IMR-90 (cell line): ENCODE results near the gene STRA8. TPM values are rescaled to one million over a fixed set of nuclear protein-coding genes. Genes with fewer than 3 reads are reported as not detected.

Source experiments
- ATAC-seq: fragments of 200-7000 bp; cut with Tn5 transposase; 2 replicates; pipeline ENCODE4 v1.9.1; 2020; ENCODE audit warnings: low read depth, mild to moderate bottlenecking, moderate library complexity
- BruUV-seq: library from RNA; stranded (reverse); fragments of 400-500 nt; replicated peaks from 2 replicates; lab custom pipeline; 2021; lab: Mats Ljungman, UMichigan
- CTCF ChIA-PET: fragments of 300-600 bp; formaldehyde crosslinking; extraction: SDS; loops from one replicate; lab custom pipeline; 2021; ENCODE audit warnings: antibody characterized with exemption; lab: Yijun Ruan, JAX
- POLR2A ChIA-PET: fragments of 300-600 bp; sonication (Branson Sonifier 250); formaldehyde crosslinking; loops from one replicate; lab custom pipeline; 2022; ENCODE audit warnings: antibody characterized with exemption; ENCODE audit not compliant: unreplicated experiment; lab: Charles Lee
- DNase-seq: peaks from one replicate; pipeline ENCODE4 v3.0.0; 2013
- H2AFZ ChIP-seq: replicated peaks from 2 replicates; pipeline ENCODE3; 2013; ENCODE audit warnings: low read length, mild to moderate bottlenecking; ENCODE audit not compliant: poor library complexity
- H2AK5ac ChIP-seq: 2 replicates; pipeline ENCODE4 v1.6.1; 2013; ENCODE audit warnings: low read depth, low read length, inconsistent platforms
- H2AK9ac ChIP-seq: replicated peaks from 2 replicates; pipeline ENCODE3; 2013; ENCODE audit warnings: mild to moderate bottlenecking, low read depth, low read length, moderate library complexity; ENCODE audit not compliant: poor library complexity
- H2BK120ac ChIP-seq: 2 replicates; pipeline ENCODE4 v1.6.1; 2013; ENCODE audit warnings: low read depth, low read length, inconsistent platforms
- H2BK15ac ChIP-seq: 3 replicates; pipeline ENCODE4 v1.6.1; 2013; ENCODE audit warnings: low read depth, low read length, inconsistent platforms
- H2BK20ac ChIP-seq: 2 replicates; pipeline ENCODE4 v1.6.1; 2013; ENCODE audit warnings: low read depth, mild to moderate bottlenecking, inconsistent platforms, low read length, moderate library complexity
- H2BK5ac ChIP-seq: 2 replicates; pipeline ENCODE4 v1.6.1; 2013; ENCODE audit warnings: mild to moderate bottlenecking, low read depth, low read length, inconsistent platforms; ENCODE audit not compliant: poor library complexity, severe bottlenecking
- H3K14ac ChIP-seq: replicated peaks from 2 replicates; pipeline ENCODE4 v1.6.1; 2013; ENCODE audit warnings: low read depth, low read length, inconsistent platforms
- H3K18ac ChIP-seq: 2 replicates; pipeline ENCODE4 v1.6.1; 2013; ENCODE audit warnings: low read depth, low read length, control low read depth
- H3K23ac ChIP-seq: 2 replicates; pipeline ENCODE4 v1.6.1; 2013; ENCODE audit warnings: low read depth, low read length, inconsistent platforms
- H3K27ac ChIP-seq: 2 replicates; pipeline ENCODE4 v1.5.1; 2013; ENCODE audit warnings: mild to moderate bottlenecking, control low read depth, low read length; ENCODE audit not compliant: insufficient read depth
- H3K27me3 ChIP-seq: 2 replicates; pipeline ENCODE4 v1.6.1; 2013; ENCODE audit warnings: low read length; ENCODE audit not compliant: control insufficient read depth, insufficient read depth
- H3K36me3 ChIP-seq: 2 replicates; pipeline ENCODE4 v1.6.1; 2013; ENCODE audit warnings: low read length, mixed read lengths; ENCODE audit not compliant: control insufficient read depth, insufficient read depth
- H3K4ac ChIP-seq: 2 replicates; pipeline ENCODE4 v1.6.1; 2013; ENCODE audit warnings: low read depth, low read length, inconsistent platforms
- H3K4me1 ChIP-seq: 2 replicates; pipeline ENCODE4 v1.6.1; 2013; ENCODE audit warnings: low read length, mixed read lengths; ENCODE audit not compliant: control insufficient read depth, insufficient read depth
- H3K4me2 ChIP-seq: 2 replicates; pipeline ENCODE4 v1.6.1; 2013; ENCODE audit warnings: low read depth, mild to moderate bottlenecking, control low read depth, low read length, moderate library complexity
- H3K4me3 ChIP-seq: 2 replicates; pipeline ENCODE4 v1.5.1; 2013; ENCODE audit warnings: low read depth, mild to moderate bottlenecking, control low read depth, low read length, moderate library complexity; ENCODE audit not compliant: insufficient read depth
- H3K56ac ChIP-seq: 2 replicates; pipeline ENCODE4 v1.6.1; 2013; ENCODE audit warnings: low read length, inconsistent platforms; ENCODE audit not compliant: insufficient read depth; ENCODE audit errors: extremely low read depth
- H3K79me1 ChIP-seq, 2 experiments: 2 replicates each; pipeline ENCODE4 v1.6.1; 2013; ENCODE audit warnings: low read length in 2 of 2, inconsistent platforms in 1 of 2, low read depth in 1 of 2
- H3K9ac ChIP-seq: 2 replicates; pipeline ENCODE4 v1.6.1; 2013; ENCODE audit warnings: low read depth, low read length, control low read depth
- H3K9me1 ChIP-seq: 2 replicates; pipeline ENCODE4 v1.6.1; 2013; ENCODE audit warnings: low read length, inconsistent platforms; ENCODE audit not compliant: insufficient read depth
- H3K9me3 ChIP-seq: 2 replicates; pipeline ENCODE4 v1.6.1; 2013; ENCODE audit warnings: low read length; ENCODE audit not compliant: control insufficient read depth, insufficient read depth
- H4K20me1 ChIP-seq: 2 replicates; pipeline ENCODE4 v1.6.1; 2013; ENCODE audit warnings: low read length, inconsistent platforms; ENCODE audit not compliant: insufficient read depth
- H4K5ac ChIP-seq: 2 replicates; pipeline ENCODE4 v1.6.1; 2013; ENCODE audit warnings: mild to moderate bottlenecking, low read depth, low read length, control low read depth
- H4K8ac ChIP-seq, 2 experiments: 2 replicates each; pipeline ENCODE4 v1.6.1; 2013; ENCODE audit warnings: low read depth in 2 of 2, low read length in 2 of 2, control low read depth in 1 of 2, inconsistent platforms in 1 of 2
- H4K91ac ChIP-seq: 2 replicates; pipeline ENCODE4 v1.6.1; 2013; ENCODE audit warnings: low read depth, low read length, inconsistent platforms; ENCODE audit not compliant: insufficient read depth
- CHD1 ChIP-seq: IDR thresholded peaks from 2 replicates; pipeline ENCODE4 v1.6.1; 2012; ENCODE audit warnings: low read depth, low read length, improper control_type of control experiment
- ELK1 ChIP-seq: fragments of 150-350 bp; IDR thresholded peaks from 2 replicates; pipeline ENCODE4 v1.6.1; 2016; ENCODE audit warnings: low read depth, mild to moderate bottlenecking, low read length, moderate library complexity, borderline replicate concordance
- WGBS, 2 experiments: methylation state at CpG; one replicate each; pipeline versions ENCODE4 v1.1.5 to v1.1.7; 2013; ENCODE audit warnings: missing lambda C conversion rate in 2 of 2; ENCODE audit not compliant: insufficient read length in 1 of 2; ENCODE audit errors: extremely low coverage in 2 of 2; 5-methylcytosine and 5-hydroxymethylcytosine counted together
- dilution Hi-C: fragments of 300-500 bp; cut with HindIII; formaldehyde crosslinking; loops from one replicate; pipeline ENCODE4 v1.14.3; 2018; ENCODE audit warnings: low sequenced_read_pairs; ENCODE audit not compliant: unreplicated experiment
- in situ Hi-C: fragments of 300-500 bp; cut with MboI; formaldehyde crosslinking; loops from 3 replicates; pipeline ENCODE4 v1.14.3; 2019; ENCODE audit warnings: low sequenced_read_pairs, inconsistent platforms, mixed read lengths
- intact Hi-C: fragments of 100-400 bp; cut with micrococcal nuclease; formaldehyde crosslinking; loops from 2 replicates; pipeline ENCODE4 v1.10.0; 2022
- polyA plus RNA-seq, 3 experiments: library from polyadenylated mRNA; depleted of rRNA; stranded (reverse); fragments of >200 nt; gene quantifications; 2 replicates each; pipeline ENCODE4 v1.2.3, GENCODE V29; 2012; ENCODE audit warnings: low replicate concordance in 1 of 3
- total RNA-seq: library from RNA; depleted of rRNA; stranded (reverse); fragments of >200 nt; gene quantifications from 2 replicates; pipeline ENCODE4 v1.2.3, GENCODE V29; 2012

The STRA8 gene
- total and polyA plus RNA-seq, 2 of the 4 experiments (the other 2 are of a cell fraction) = not detected

DNA sequence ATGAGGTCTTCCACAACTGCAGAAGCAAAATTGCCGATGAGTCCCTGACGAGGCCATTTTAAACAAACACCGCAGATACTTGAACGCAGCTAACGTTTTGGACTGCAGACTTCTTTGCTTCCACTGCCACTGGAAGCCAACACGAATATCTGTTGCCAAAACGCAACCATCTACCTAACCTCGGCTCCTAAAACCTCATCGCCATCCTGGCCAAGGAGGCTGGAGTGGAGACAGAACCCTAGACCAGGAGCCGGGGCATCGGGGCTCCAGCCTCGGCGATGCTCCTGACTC, 22.8 kb upstream of the STRA8 start:
- no peak overlapping the region for H3K18ac ChIP-seq
- DNase-seq (no peak), ATAC-seq (peak; percentile 16)
- ChIA-PET CTCF (no interaction called here), POLR2A (no interaction called here)
- H4K20me1 ChIP-seq = no peaks in the 10 kb centered on the region
- peaks cover 4 to 29% of the 10 kb centered on the region in 2 experiments; a peak in 3 of 4 replicates for H3K79me1 ChIP-seq
- H3K4ac ChIP-seq = peak overlapping the region; percentile 42
- H2BK15ac ChIP-seq = no peak overlapping the region
- H3K27ac ChIP-seq = peak overlapping the region; percentile 80
- H2BK20ac ChIP-seq = no peak overlapping the region
- H3K27me3 ChIP-seq = no peaks in the 10 kb centered on the region
- peak overlapping the region; percentile 77 for H2AK9ac ChIP-seq
- H4K8ac ChIP-seq = peak overlapping the region in 1 of 2 experiments; percentile 1; a peak in 1 of 4 replicates
- dilution Hi-C loops (no loop called here), intact Hi-C loops (loop anchor here (1.0 to 5.0 kb wide), 3 partner anchors 41 to 301 kb away; partner anchors contain the start of genes AGBL3, CNOT4 and CYREN), in situ Hi-C loops (no loop called here)
- peak overlapping the region; percentile 100 for H2AFZ ChIP-seq
- BruUV-seq = no TSS peak
- H3K23ac ChIP-seq = peak overlapping the region; percentile 94
- H3K9ac ChIP-seq = peak overlapping the region; percentile 87
- peak overlapping the region; percentile 88 for H3K14ac ChIP-seq
- 0 out of 2 replicates have a peak, but pooled peaks have one; percentile 77 for TF ChIP-seq CHD1
- no peak for TF ChIP-seq ELK1
- peak overlapping the region; percentile 44; the same call in 1 of the 2 replicates for H3K56ac ChIP-seq
- no peak overlapping the region for H2BK120ac ChIP-seq
- H3K9me1 ChIP-seq = peaks cover 3% of the 10 kb centered on the region; the same call in 1 of the 2 replicates
- no peak overlapping the region for H4K91ac ChIP-seq
- 0 out of 2 replicates have a peak, but pooled peaks cover 3% of the 10 kb centered on the region for H3K4me1 ChIP-seq
- peaks cover 2% of the 10 kb centered on the region; the same call in 1 of the 2 replicates for H3K36me3 ChIP-seq
- H4K5ac ChIP-seq = no peak overlapping the region
- H3K4me2 ChIP-seq = peak overlapping the region; percentile 83
- WGBS, 2 experiments = 0% methylated on average over 2 of the region's 13 CpGs; no CpG with 5 or more reads in 1 of the 2 experiments
- no peak overlapping the region; the same call in 1 of the 2 replicates for H2AK5ac ChIP-seq
- peak overlapping the region; percentile 76 for H2BK5ac ChIP-seq
- H3K9me3 ChIP-seq = no peaks in the 10 kb centered on the region
- peak overlapping the region; percentile 92 for H3K4me3 ChIP-seq
